HepG2 (cell line): ENCODE measurements around the gene ZFR. TPM values are rescaled to one million over a fixed set of nuclear protein-coding genes. Genes with fewer than 3 reads are reported as not detected.

Source experiments
- ATAC-seq: fragments of 200-7000 bp; cut with Tn5 transposase; 3 replicates; pipeline ENCODE4 v1.9.1; 2020; ENCODE audit warnings: mild to moderate bottlenecking, moderate library complexity
- BruUV-seq: library from RNA; stranded (reverse); fragments of 400-500 nt; replicated peaks from 2 replicates; lab custom pipeline; 2021; lab: Mats Ljungman, UMichigan
- CTCF ChIA-PET: fragments of 300-600 bp; formaldehyde crosslinking; extraction: SDS; loops from one replicate; lab custom pipeline; 2021; ENCODE audit warnings: low total read pairs, inconsistent platforms, low intra/inter-chr PET ratio; lab: Yijun Ruan, JAX
- POLR2A ChIA-PET: fragments of 350-600 bp; sonication (Branson Sonifier 250); formaldehyde crosslinking; loops from one replicate; lab custom pipeline; 2020; ENCODE audit warnings: antibody characterized with exemption, inconsistent platforms; lab: Yijun Ruan, JAX
- DNase-seq: peaks from one replicate; pipeline ENCODE4 v3.0.0-alpha.2; 2015; ENCODE audit warnings: low spot score
- FAIRE-seq: peaks from 3 replicates; lab custom pipeline; 2011; peaks lifted over from hg19 to GRCh38; lab: Jason Lieb, UNC
- H2AFZ ChIP-seq: one replicate; pipeline ENCODE4 v1.6.1; 2011; ENCODE audit warnings: low read length, inconsistent platforms
- H3K27ac ChIP-seq: fragments of 300-600 bp; 3 replicates; pipeline ENCODE4 v1.8.0; 2011; ENCODE audit warnings: mixed run types, mild to moderate bottlenecking, mixed read lengths, low read length, inconsistent platforms; ENCODE audit not compliant: insufficient read depth; ENCODE audit errors: extremely low read length
- H3K27me3 ChIP-seq, 2 experiments: fragments of 200-600 bp in 1 of 2; 2 replicates in 1 of 2; 3 replicates in 1 of 2; pipeline versions ENCODE4 v1.6.0 to v1.8.0; 2011; ENCODE audit warnings: low read length in 2 of 2, mild to moderate bottlenecking in 2 of 2, moderate library complexity in 2 of 2, inconsistent platforms in 1 of 2; ENCODE audit not compliant: insufficient read depth in 2 of 2, control insufficient read depth in 1 of 2
- H3K36me3 ChIP-seq, 2 experiments: fragments of 200-600 bp in 1 of 2; replicated peaks in 1 of 2; 2 replicates in 1 of 2; 3 replicates in 1 of 2; pipeline versions ENCODE4 v1.5.1 to v1.8.0; 2011; ENCODE audit warnings: low read length in 2 of 2, inconsistent platforms in 1 of 2; ENCODE audit not compliant: insufficient read depth in 2 of 2, control insufficient read depth in 1 of 2
- H3K4me1 ChIP-seq: 2 replicates; pipeline ENCODE4 v1.5.1; 2012; ENCODE audit warnings: low read length, inconsistent platforms; ENCODE audit not compliant: insufficient read depth
- H3K4me2 ChIP-seq: 2 replicates; pipeline ENCODE4 v1.6.0; 2011; ENCODE audit warnings: low read depth, low read length, inconsistent platforms
- H3K4me3 ChIP-seq, 3 experiments: fragments of 200-600 bp in 1 of 3; sonication (generic), shearing (Covaris generic) in 1 of 3; replicated peaks in 1 of 3; 2 replicates each; pipeline ENCODE4 v1.5.1; 2011 to 2016; ENCODE audit warnings: low read length in 3 of 3, inconsistent platforms in 2 of 3, low read depth in 2 of 3, mild to moderate bottlenecking in 2 of 3, control low read depth in 1 of 3, mixed read lengths in 1 of 3; ENCODE audit not compliant: insufficient read depth in 1 of 3
- H3K79me2 ChIP-seq: one replicate; pipeline ENCODE4 v1.6.1; 2011; ENCODE audit warnings: low read length, inconsistent platforms; ENCODE audit not compliant: insufficient read depth
- H3K9ac ChIP-seq: 2 replicates; pipeline ENCODE4 v1.6.0; 2011; ENCODE audit warnings: mild to moderate bottlenecking, low read depth, low read length, inconsistent platforms; ENCODE audit not compliant: insufficient read depth
- H3K9me3 ChIP-seq: 2 replicates; pipeline ENCODE4 v1.5.1; 2012; ENCODE audit warnings: mild to moderate bottlenecking, low read length
- H4K20me1 ChIP-seq: 2 replicates; pipeline ENCODE4 v1.6.0; 2011; ENCODE audit warnings: inconsistent platforms, mild to moderate bottlenecking, low read length, moderate library complexity; ENCODE audit not compliant: insufficient read depth
- ATM ChIP-seq: fragments of 450-650 bp; IDR thresholded peaks from 2 replicates; pipeline ENCODE4 v1.7.1; 2017; ENCODE audit warnings: mild to moderate bottlenecking, borderline replicate concordance
- EP300 ChIP-seq, 3 experiments: sonication (generic) in 1 of 3; formaldehyde crosslinking in 1 of 3; IDR thresholded peaks; 2 replicates each; pipeline versions ENCODE4 v1.5.1 to v1.6.1; 2011 to 2020; ENCODE audit warnings: low read depth in 2 of 3, low read length in 2 of 3, borderline replicate concordance in 1 of 3, improper control_type of control experiment in 1 of 3, mild to moderate bottlenecking in 1 of 3, missing genetic modification reagents in 1 of 3, moderate library complexity in 1 of 3
- FOSL1 ChIP-seq: sonication (generic); formaldehyde crosslinking; IDR thresholded peaks from 2 replicates; pipeline ENCODE4 v1.9.0; 2021; ENCODE audit warnings: missing genetic modification reagents, borderline replicate concordance
- FOXM1 ChIP-seq: sonication (generic); formaldehyde crosslinking; IDR thresholded peaks from 2 replicates; pipeline ENCODE4 v1.5.0; 2020; ENCODE audit warnings: missing genetic modification reagents
- GABPA ChIP-seq, 2 experiments: IDR thresholded peaks; 2 replicates each; pipeline ENCODE4 v1.6.1; 2011 to 2016; ENCODE audit warnings: low read depth in 2 of 2, low read length in 1 of 2, missing biosample characterization in 1 of 2, missing genetic modification characterization in 1 of 2
- IKZF1 ChIP-seq: fragments of 450-650 bp; IDR thresholded peaks from 2 replicates; pipeline ENCODE4 v1.7.1; 2016
- MATR3 ChIP-seq: sonication (generic); formaldehyde crosslinking; IDR thresholded peaks from 2 replicates; pipeline ENCODE4 v1.4.0; 2020; ENCODE audit warnings: missing genetic modification reagents
- MLX ChIP-seq: IDR thresholded peaks from 2 replicates; pipeline ENCODE4 v1.6.1; 2016
- MXD1 ChIP-seq: sonication (generic); formaldehyde crosslinking; IDR thresholded peaks from 2 replicates; pipeline ENCODE4 v1.4.0; 2020; ENCODE audit warnings: mild to moderate bottlenecking, missing genetic modification reagents
- RNF2 ChIP-seq: fragments of 450-650 bp; conservative IDR thresholded peaks from 2 replicates; pipeline ENCODE4 v1.6.1; 2016; ENCODE audit warnings: low read depth
- SOX5 ChIP-seq: IDR thresholded peaks from 2 replicates; pipeline ENCODE4 v1.6.1; 2016; ENCODE audit warnings: borderline replicate concordance
- SSRP1 ChIP-seq: IDR thresholded peaks from 2 replicates; pipeline ENCODE4 v1.6.1; 2016; ENCODE audit warnings: control low read depth
- ZFP90 ChIP-seq: sonication (generic); formaldehyde crosslinking; IDR thresholded peaks from 2 replicates; pipeline ENCODE4 v1.8.0; 2022; ENCODE audit warnings: missing genetic modification reagents, mild to moderate bottlenecking, inconsistent platforms, borderline replicate concordance
- ZMYM4 ChIP-seq: sonication (generic); formaldehyde crosslinking; IDR thresholded peaks from 2 replicates; pipeline ENCODE4 v1.8.1; 2023; ENCODE audit warnings: mild to moderate bottlenecking, missing genetic modification reagents
- ZNF549 ChIP-seq: sonication (generic); formaldehyde crosslinking; IDR thresholded peaks from 2 replicates; pipeline ENCODE4 v1.5.0; 2020; ENCODE audit warnings: missing genetic modification reagents
- WGBS: methylation state at CpG from one replicate; pipeline ENCODE4 v1.1.6; 2017; ENCODE audit warnings: low lambda C conversion rate; 5-methylcytosine and 5-hydroxymethylcytosine counted together
- in situ Hi-C: cut with HindIII; loops from 2 replicates; pipeline ENCODE4 v1.10.0; 2017; ENCODE audit warnings: low pct_unique_long_range_greater_than_20kb; ENCODE audit not compliant: extremely low pct_ligation_motif_present
- intact Hi-C: fragments of 100-400 bp; cut with micrococcal nuclease; formaldehyde crosslinking; loops from one replicate; pipeline ENCODE4 v1.10.0; 2022; ENCODE audit not compliant: unreplicated experiment
- polyA plus RNA-seq, 8 experiments: library from polyadenylated mRNA; depleted of rRNA in 3 of 8; stranded (reverse) in 7 of 8; unstranded in 1 of 8; fragments of >200 nt; fragmentation: Illumina TruSeq in 4 of 8; extraction: Trizol in 4 of 8; gene quantifications; 2 replicates each; pipeline versions ENCODE4 v1.2.1 to v1.2.3, GENCODE V29; 2011 to 2016; ENCODE audit warnings: low read depth in 4 of 8, missing spikeins in 1 of 8, mixed read lengths in 1 of 8; ENCODE audit not compliant: insufficient read depth in 1 of 8
- total RNA-seq, 5 experiments: library from RNA; depleted of rRNA; stranded (reverse); fragments of >200 nt; fragmentation: Illumina TruSeq; extraction: Trizol; gene quantifications; 2 replicates each; pipeline ENCODE4 v1.2.3, GENCODE V29; 2016; ENCODE audit warnings: low read depth in 1 of 5
- TF ChIP-seq, protein P1 (sequence below): IDR thresholded peaks from 2 replicates; pipeline ENCODE4 v1.6.1; 2016; ENCODE audit warnings: missing compliant biosample characterization, missing genetic modification reagents, borderline replicate concordance

Gene ZFR
- total and polyA plus RNA-seq, 2 of the 13 experiments (the other 11 are each of a cell fraction or from before 2014, with no cell fraction given) = 89.0 to 92.8 TPM

GRCh38 chr5:32392039-32392438 is 52.5 kb downstream of the ZFR start:
- ChIA-PET POLR2A (no interaction called here), CTCF (no interaction called here)
- peaks cover 26% of the 10 kb centered on the region for H3K4me1 ChIP-seq
- TF ChIP-seq IKZF1 = no peak
- no peaks in the 10 kb centered on the region for H3K79me2 ChIP-seq
- H3K36me3 ChIP-seq = peaks cover 20 to 81% of the 10 kb centered on the region in 2 experiments
- in situ Hi-C loops = no loop called here
- H3K9me3 ChIP-seq = no peaks in the 10 kb centered on the region
- H3K27me3 ChIP-seq = no peaks in the 10 kb centered on the region
- no peak overlapping the region for H2AFZ ChIP-seq
- no peak overlapping the region for H3K9ac ChIP-seq
- FAIRE-seq (no peak), DNase-seq (no peak), ATAC-seq (no peak)
- WGBS = 80% methylated on average over 3 of the region's 3 CpGs
- intact Hi-C loops = no loop called here
- no TSS peak for BruUV-seq
- no peak overlapping the region for H3K4me3 ChIP-seq
- no peaks in the 10 kb centered on the region for H4K20me1 ChIP-seq
- H3K4me2 ChIP-seq = no peak overlapping the region
- H3K27ac ChIP-seq = peak overlapping the region; percentile 68

DNA sequence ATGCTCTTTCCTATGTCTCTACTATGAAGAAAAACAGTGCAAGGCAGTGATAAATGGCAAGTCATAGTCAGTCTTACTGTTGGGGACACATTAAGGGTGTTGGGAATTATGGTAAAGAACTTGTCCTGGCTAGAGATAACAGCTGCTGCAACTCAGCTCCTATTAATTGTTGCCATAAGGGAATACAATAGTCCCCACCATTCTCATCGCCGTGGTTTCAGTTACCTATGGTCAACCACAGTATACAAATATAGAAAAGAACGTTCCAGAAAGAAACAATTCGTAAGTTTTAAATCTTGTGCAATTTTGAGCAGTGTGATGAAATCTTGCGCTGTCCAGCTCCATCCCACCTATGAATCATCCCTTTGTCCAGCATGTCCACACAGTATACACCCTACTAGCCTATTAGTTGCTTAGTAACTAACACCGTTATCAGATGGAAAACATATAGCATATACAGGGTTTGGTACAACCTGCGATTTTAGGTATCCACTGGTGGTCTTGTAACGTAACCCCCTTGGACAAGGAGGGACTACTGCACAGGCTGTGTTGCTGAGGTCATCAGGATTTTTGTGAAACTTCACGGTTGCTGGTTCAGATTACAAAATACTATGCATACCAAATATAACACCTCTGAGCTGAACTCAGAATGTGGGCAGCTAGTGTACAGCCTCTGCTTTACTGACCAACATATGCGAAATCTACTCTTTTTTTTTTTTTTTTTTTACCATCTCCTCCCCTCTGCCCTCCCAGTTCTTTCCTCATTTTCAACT is 53.5 kb downstream of the ZFR start:
- H3K79me2 ChIP-seq = no peaks in the 10 kb centered on the region
- ChIA-PET POLR2A (interaction anchor here (0.6 to 1.3 kb wide), 3 partner anchors 54 to 158 kb away, joined by 3 to 5 read pairs (median 3); partner anchors contain the start of gene ZFR), CTCF (no interaction called here)
- H3K9ac ChIP-seq = peak overlapping the region; percentile 14; the same call in 1 of the 2 replicates
- WGBS = 74% methylated on average over 10 of the region's 10 CpGs
- peak overlapping the region; percentile 13; the same call in 1 of the 2 replicates for H3K4me2 ChIP-seq
- H3K4me1 ChIP-seq = peaks cover 26% of the 10 kb centered on the region
- ATAC-seq (peak; percentile 83), DNase-seq (peak; percentile 74), FAIRE-seq (no peak)
- in situ Hi-C loops = no loop called here
- H3K4me3 ChIP-seq = no peak overlapping the region
- H3K9me3 ChIP-seq = no peaks in the 10 kb centered on the region
- H2AFZ ChIP-seq = no peak overlapping the region
- peak overlapping the region; percentile 68 for H3K27ac ChIP-seq
- no TSS peak for BruUV-seq
- peaks cover 19 to 78% of the 10 kb centered on the region in 2 experiments for H3K36me3 ChIP-seq
- intact Hi-C loops = no loop called here
- H3K27me3 ChIP-seq = no peaks in the 10 kb centered on the region
- no peaks in the 10 kb centered on the region for H4K20me1 ChIP-seq
- TF ChIP-seq, protein P1, sequence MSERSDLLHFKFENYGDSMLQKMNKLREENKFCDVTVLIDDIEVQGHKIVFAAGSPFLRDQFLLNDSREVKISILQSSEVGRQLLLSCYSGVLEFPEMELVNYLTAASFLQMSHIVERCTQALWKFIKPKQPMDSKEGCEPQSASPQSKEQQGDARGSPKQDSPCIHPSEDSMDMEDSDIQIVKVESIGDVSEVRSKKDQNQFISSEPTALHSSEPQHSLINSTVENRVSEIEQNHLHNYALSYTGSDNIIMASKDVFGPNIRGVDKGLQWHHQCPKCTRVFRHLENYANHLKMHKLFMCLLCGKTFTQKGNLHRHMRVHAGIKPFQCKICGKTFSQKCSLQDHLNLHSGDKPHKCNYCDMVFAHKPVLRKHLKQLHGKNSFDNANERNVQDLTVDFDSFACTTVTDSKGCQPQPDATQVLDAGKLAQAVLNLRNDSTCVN (CRISPR knock-in tag) = no peak
- TF ChIP-seq FOSL1 (CRISPR knock-in tag) (no peak), MXD1 (CRISPR knock-in tag) (no peak), MATR3 (no peak), ZFP90 (CRISPR knock-in tag) (no peak), ATM (no peak), RNF2 (no peak), EP300 (IDR thresholded peaks at IDR 0.05; ENCODE audit: low read depth in 2 of 2, low read length in 2 of 2) (peak; percentile 38 to 42; a peak in 2 of 4 replicates), EP300 (CRISPR knock-in tag; IDR thresholded peaks at IDR 0.05; ENCODE audit: borderline replicate concordance) (peak; percentile 30; the same call in 1 of the 2 replicates), FOXM1 (CRISPR knock-in tag) (no peak), GABPA (IDR thresholded peaks at IDR 0.05; ENCODE audit: low read depth, low read length) (no peak), GABPA (CRISPR knock-in tag; IDR thresholded peaks at IDR 0.05; ENCODE audit: low read depth) (no peak), SOX5 (CRISPR knock-in tag) (peak; percentile 66; the same call in 1 of the 2 replicates), ZMYM4 (CRISPR knock-in tag) (peak; percentile 31; the same call in 1 of the 2 replicates), MLX (CRISPR knock-in tag) (no peak), ZNF549 (CRISPR knock-in tag) (no peak), SSRP1 (CRISPR knock-in tag) (0 out of 2 replicates have a peak, but pooled peaks have one; percentile 47)
